ENCODE measurements around the gene TFAP2C.

The TFAP2C gene

DNA sequence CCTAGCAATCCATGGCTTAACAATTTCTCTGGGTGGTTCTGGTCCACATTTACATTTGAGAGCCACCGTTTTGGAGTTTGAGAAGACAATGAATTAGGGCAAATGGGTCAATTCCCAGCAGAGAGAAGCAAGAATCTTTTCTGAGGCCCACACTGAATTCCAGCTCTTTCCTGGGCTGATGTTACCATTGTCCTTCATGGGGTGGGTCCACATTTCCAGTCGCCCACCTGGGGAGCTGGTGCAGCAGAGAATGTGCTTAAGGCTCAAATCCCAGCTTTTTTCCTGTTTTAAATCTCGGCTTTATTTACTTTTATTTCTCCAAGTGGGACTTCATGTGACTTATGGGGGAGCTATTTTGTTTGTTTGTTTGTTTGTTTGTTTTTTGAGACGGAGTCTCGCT lies 44.2 kb upstream of the TFAP2C start:
- Histone ChIP-seq H3K4me2 (ENCODE audit: low read length) (no peak overlapping the region), H3K27me3 (ENCODE audit: low read depth, low read length) (peaks cover 12% of the 10 kb centered on the region), H3K4me3 (ENCODE audit: low read length) (no peak overlapping the region), H3K36me3 (replicated peaks; ENCODE audit: low read depth, low read length) (no peaks in the 10 kb centered on the region), H3K9me3 (ENCODE audit: insufficient read depth, low read length) (no peaks in the 10 kb centered on the region), H4K20me1 (ENCODE audit: insufficient read depth, low read length) (no peaks in the 10 kb centered on the region), H2AFZ (ENCODE audit: low read depth, low read length) (no peak overlapping the region), H3K27ac (ENCODE audit: low read length) (no peak overlapping the region), H3K9ac (ENCODE audit: low read length) (no peak overlapping the region), H3K79me2 (ENCODE audit: low read length) (no peaks in the 10 kb centered on the region), H3K4me1 (ENCODE audit: low read length) (no peaks in the 10 kb centered on the region)
- TF ChIP-seq CTCF (IDR thresholded peaks at IDR 0.05; ENCODE audit: low read depth, low read length) (no peak), EZH2phosphoT487 (IDR thresholded peaks at IDR 0.05; ENCODE audit: low read depth) (no peak)

DNA sequence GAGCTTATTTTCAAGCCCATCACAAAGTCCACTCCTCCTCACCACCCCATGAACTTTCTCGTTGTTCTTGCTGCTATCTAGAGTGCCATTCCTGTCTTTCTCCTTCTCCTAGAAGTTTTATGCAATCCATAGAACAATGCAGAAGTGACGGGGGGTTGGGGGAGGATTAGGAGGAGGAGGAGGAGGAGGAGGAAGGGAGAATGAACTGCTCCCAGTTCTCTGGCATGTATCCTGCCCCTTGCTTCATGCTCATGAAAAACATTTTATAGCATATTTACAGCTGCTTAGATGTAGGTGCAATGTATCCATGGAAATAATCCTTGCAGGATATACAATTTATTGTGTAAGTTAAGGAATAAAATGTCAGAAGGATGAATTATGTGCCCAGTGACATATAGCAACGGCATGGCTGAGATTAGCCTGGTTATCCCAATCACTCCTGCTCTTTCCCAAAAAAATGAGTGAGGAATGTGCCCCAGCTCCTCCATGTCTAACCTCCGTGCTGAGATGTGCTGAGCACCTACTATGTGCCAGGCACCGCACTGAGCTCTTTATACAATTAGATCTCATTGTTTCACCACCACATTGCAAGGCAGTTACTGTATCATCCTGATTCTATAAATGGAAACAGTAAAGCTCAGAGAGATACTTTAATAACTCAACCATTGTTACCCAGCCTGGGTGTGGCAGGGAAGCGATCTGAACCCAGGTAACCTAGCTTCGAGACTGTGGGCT lies 41.6 kb upstream of the TFAP2C start:
- H3K79me2 ChIP-seq (ENCODE audit: low read length) = no peaks in the 10 kb centered on the region
- H3K9ac ChIP-seq (ENCODE audit: low read length) = no peak overlapping the region
- H3K27me3 ChIP-seq (ENCODE audit: low read depth, low read length) = peaks cover 10% of the 10 kb centered on the region
- H3K4me3 ChIP-seq (ENCODE audit: low read length) = no peak overlapping the region
- H2AFZ ChIP-seq (ENCODE audit: low read depth, low read length) = no peak overlapping the region
- no peak overlapping the region for H3K4me2 ChIP-seq (ENCODE audit: low read length)
- no peaks in the 10 kb centered on the region for H3K4me1 ChIP-seq (ENCODE audit: low read length)
- H4K20me1 ChIP-seq (ENCODE audit: insufficient read depth, low read length) = no peaks in the 10 kb centered on the region
- no peaks in the 10 kb centered on the region for H3K36me3 ChIP-seq (replicated peaks; ENCODE audit: low read depth, low read length)
- TF ChIP-seq CTCF (IDR thresholded peaks at IDR 0.05; ENCODE audit: low read depth, low read length) = no peak
- TF ChIP-seq EZH2phosphoT487 (IDR thresholded peaks at IDR 0.05; ENCODE audit: low read depth) = no peak
- H3K9me3 ChIP-seq (ENCODE audit: insufficient read depth, low read length) = no peaks in the 10 kb centered on the region
- H3K27ac ChIP-seq (ENCODE audit: low read length) = no peak overlapping the region

DNA sequence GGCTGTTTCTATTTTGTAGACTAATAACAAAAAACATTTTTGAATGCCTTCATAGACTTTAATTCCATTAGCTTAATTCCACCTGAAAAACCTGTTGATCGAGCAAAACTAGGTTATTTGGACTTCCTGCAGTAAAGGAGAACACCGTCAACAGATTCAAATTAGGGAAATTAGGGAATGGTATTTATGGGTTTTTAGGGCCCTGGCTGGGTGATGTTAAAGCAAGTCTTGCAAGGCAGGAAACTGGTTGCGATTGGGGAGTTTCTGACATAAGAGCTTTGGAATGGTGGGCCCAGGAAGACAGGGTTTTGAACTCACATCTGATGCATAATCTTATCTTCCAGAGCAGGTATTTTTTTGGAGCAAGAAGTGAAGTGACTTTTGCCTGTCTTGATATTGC lies 40.1 kb upstream of the TFAP2C start:
- no peak overlapping the region for H2AFZ ChIP-seq (ENCODE audit: low read depth, low read length)
- H3K27ac ChIP-seq (ENCODE audit: low read length) = no peak overlapping the region
- H3K9ac ChIP-seq (ENCODE audit: low read length) = no peak overlapping the region
- no peaks in the 10 kb centered on the region for H4K20me1 ChIP-seq (ENCODE audit: insufficient read depth, low read length)
- H3K4me3 ChIP-seq (ENCODE audit: low read length) = no peak overlapping the region
- no peaks in the 10 kb centered on the region for H3K9me3 ChIP-seq (ENCODE audit: insufficient read depth, low read length)
- H3K4me1 ChIP-seq (ENCODE audit: low read length) = no peaks in the 10 kb centered on the region
- no peaks in the 10 kb centered on the region for H3K79me2 ChIP-seq (ENCODE audit: low read length)
- H3K27me3 ChIP-seq (ENCODE audit: low read depth, low read length) = peaks cover 10% of the 10 kb centered on the region
- no peak for TF ChIP-seq CTCF (IDR thresholded peaks at IDR 0.05; ENCODE audit: low read depth, low read length)
- TF ChIP-seq EZH2phosphoT487 (IDR thresholded peaks at IDR 0.05; ENCODE audit: low read depth) = no peak
- no peaks in the 10 kb centered on the region for H3K36me3 ChIP-seq (replicated peaks; ENCODE audit: low read depth, low read length)
- H3K4me2 ChIP-seq (ENCODE audit: low read length) = no peak overlapping the region

DNA sequence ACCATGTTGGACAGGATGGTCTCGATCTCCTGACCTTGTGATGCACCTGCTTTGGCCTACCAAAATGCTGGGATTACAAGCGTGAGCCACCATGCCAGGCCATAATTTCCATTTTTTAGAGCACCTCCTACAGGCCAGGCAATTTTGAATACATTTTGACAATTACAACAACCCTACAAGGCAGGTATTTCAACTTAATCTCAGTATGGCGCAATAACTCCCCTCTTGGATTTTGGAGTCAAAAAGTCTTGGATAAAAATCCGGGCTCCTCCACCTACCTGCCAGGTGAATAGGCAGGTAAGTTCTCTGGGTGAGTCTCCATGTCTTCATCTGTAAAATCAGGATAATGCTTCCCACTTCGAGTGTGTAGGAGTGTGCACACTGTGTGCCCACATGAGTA lies 39.5 kb upstream of the TFAP2C start:
- no peak for TF ChIP-seq EZH2phosphoT487 (IDR thresholded peaks at IDR 0.05; ENCODE audit: low read depth)
- TF ChIP-seq CTCF (IDR thresholded peaks at IDR 0.05; ENCODE audit: low read depth, low read length) = no peak
- H3K79me2 ChIP-seq (ENCODE audit: low read length) = no peaks in the 10 kb centered on the region
- H2AFZ ChIP-seq (ENCODE audit: low read depth, low read length) = no peak overlapping the region
- no peak overlapping the region for H3K27ac ChIP-seq (ENCODE audit: low read length)
- no peak overlapping the region for H3K9ac ChIP-seq (ENCODE audit: low read length)
- no peaks in the 10 kb centered on the region for H3K9me3 ChIP-seq (ENCODE audit: insufficient read depth, low read length)
- H3K4me3 ChIP-seq (ENCODE audit: low read length) = no peak overlapping the region
- H4K20me1 ChIP-seq (ENCODE audit: insufficient read depth, low read length) = no peaks in the 10 kb centered on the region
- H3K4me2 ChIP-seq (ENCODE audit: low read length) = no peak overlapping the region
- peaks cover 7% of the 10 kb centered on the region for H3K27me3 ChIP-seq (ENCODE audit: low read depth, low read length)
- no peaks in the 10 kb centered on the region for H3K36me3 ChIP-seq (replicated peaks; ENCODE audit: low read depth, low read length)
- no peaks in the 10 kb centered on the region for H3K4me1 ChIP-seq (ENCODE audit: low read length)
